ENCODE measurements around the gene PLPP2.
"Not testable (repeated sequence)": the region's sequence is repeated elsewhere in the genome, so short reads cannot be mapped to it uniquely, and the experiment has no call there.

Gene PLPP2

GRCh38 chr19:279231-279630, 12.0 kb downstream of the PLPP2 start:
- TF ChIP-seq CTCF (conservative IDR thresholded peaks at IDR 0.05; ENCODE audit: low read depth, low read length) = no peak

GRCh38 chr19:277581-278165, 13.5 kb downstream of the PLPP2 start:
- no peak for DNase-seq (ENCODE audit: low read depth)
- no peak overlapping the region for H3K4me3 ChIP-seq (ENCODE audit: low read length)
- TF ChIP-seq CTCF (conservative IDR thresholded peaks at IDR 0.05; ENCODE audit: low read depth, low read length) = no peak

More at GRCh38 chr19:279231-279630, 12.0 kb downstream of the PLPP2 start:
- DNase-seq (ENCODE audit: low read depth) = no peak
- H3K4me3 ChIP-seq (ENCODE audit: low read length) = no peak overlapping the region

- no peak for TF ChIP-seq CTCF (conservative IDR thresholded peaks at IDR 0.05; ENCODE audit: low read depth, low read length)
- no peak for DNase-seq (ENCODE audit: low read depth)
- H3K4me3 ChIP-seq (ENCODE audit: low read length) = no peak overlapping the region
Measured at GRCh38 chr19:277131-277530, 14.1 kb downstream of the PLPP2 start.

GRCh38 chr19:275958-276646, 15.1 kb downstream of the PLPP2 start:
- H3K4me3 ChIP-seq (ENCODE audit: low read length) = no peak overlapping the region
- TF ChIP-seq CTCF (conservative IDR thresholded peaks at IDR 0.05; ENCODE audit: low read depth, low read length) = no peak
- DNase-seq (ENCODE audit: low read depth) = no peak

- H3K4me3 ChIP-seq (ENCODE audit: low read length) = no peak overlapping the region
- no peak for TF ChIP-seq CTCF (conservative IDR thresholded peaks at IDR 0.05; ENCODE audit: low read depth, low read length)
- DNase-seq (ENCODE audit: low read depth) = no peak
Measured at GRCh38 chr19:275000-275399, 16.2 kb downstream of the PLPP2 start.

GRCh38 chr19:273393-273792, 17.8 kb downstream of the PLPP2 start:
- no peak for DNase-seq (ENCODE audit: low read depth)
- TF ChIP-seq CTCF (conservative IDR thresholded peaks at IDR 0.05; ENCODE audit: low read depth, low read length) = no peak
- H3K4me3 ChIP-seq (ENCODE audit: low read length) = no peak overlapping the region

- no peak for TF ChIP-seq CTCF (conservative IDR thresholded peaks at IDR 0.05; ENCODE audit: low read depth, low read length)
- DNase-seq (ENCODE audit: low read depth) = no peak
- H3K4me3 ChIP-seq (ENCODE audit: low read length) = no peak overlapping the region
Measured at GRCh38 chr19:271856-272255, 19.3 kb downstream of the PLPP2 start.

GRCh38 chr19:270766-271318, 20.4 kb downstream of the PLPP2 start:
- not testable (repeated sequence) for DNase-seq (ENCODE audit: low read depth); H3K4me3 ChIP-seq (ENCODE audit: low read length)
